ENCODE results near the gene ADK. TPM values are rescaled to one million over a fixed set of nuclear protein-coding genes. Genes with fewer than 3 reads are reported as not detected.
"Not testable (repeated sequence)": the region's sequence is repeated elsewhere in the genome, so short reads cannot be mapped to it uniquely, and the experiment has no call there.

ADK gene
- total and polyA plus RNA-seq, 2 experiments from 2014 or later = 39.9 to 53.0 TPM

GRCh38 chr10:74146980-74147379 lies 4.0 kb upstream of the ADK start:
- not testable (repeated sequence) for H3F3A ChIP-seq (replicated peaks; ENCODE audit: low read depth); H3K4me3 Mint-ChIP-seq; H3K36me3 ChIP-seq (ENCODE audit: insufficient read depth); H3K4me1 ChIP-seq (ENCODE audit: insufficient read depth); H3K27ac Mint-ChIP-seq; H3K27ac ChIP-seq (ENCODE audit: low read depth); H3K4me3 ChIP-seq; H3K4me2 ChIP-seq; H3K36me3 Mint-ChIP-seq (ENCODE audit: low read depth); H2AFZ ChIP-seq; H3K27me3 ChIP-seq (ENCODE audit: insufficient read depth); DNase-seq (ENCODE audit: low spot score); ATAC-seq; H3K4me1 Mint-ChIP-seq; H3K27me3 Mint-ChIP-seq (ENCODE audit: insufficient read depth, low read depth, poor library complexity); H3K9me2 ChIP-seq (ENCODE audit: insufficient read depth); H4K20me1 ChIP-seq (replicated peaks; ENCODE audit: insufficient read depth); H3K9me3 Mint-ChIP-seq
- peaks cover 81% of the 10 kb centered on the region for H3K79me2 ChIP-seq (replicated peaks; ENCODE audit: insufficient read depth)

GRCh38 chr10:74150204-74150989 lies 624 bp upstream of the ADK start, which contains the start of gene AP3M1:
Gene AP3M1, minus strand, starts transcription at chr10:74150828. Its CDS starts 12,449 bp downstream, at chr10:74138379.
- Mint-ChIP-seq H3K36me3 (ENCODE audit: low read depth) (peaks cover 3% of the 10 kb centered on the region; the same call in 1 of the 3 replicates), H3K4me1 (peaks cover 22% of the 10 kb centered on the region), H3K27me3 (ENCODE audit: insufficient read depth, low read depth, poor library complexity) (peaks cover 3% of the 10 kb centered on the region), H3K27ac (no peak within 1 kb of the TSS; the same call in 1 of the 2 replicates), H3K9me3 (no peaks in the 10 kb centered on the region), H3K4me3 (no peak within 1 kb of the TSS)
- H4K20me1 ChIP-seq (replicated peaks; ENCODE audit: insufficient read depth) = peaks cover 7% of the 10 kb centered on the region; the same call in 1 of the 2 replicates
- H3K4me3 ChIP-seq = peak within 1 kb of the TSS; percentile 76
- H3K79me2 ChIP-seq (replicated peaks; ENCODE audit: insufficient read depth) = peaks cover 89% of the 10 kb centered on the region
- H3F3A ChIP-seq (replicated peaks; ENCODE audit: low read depth) = no peaks in the 10 kb centered on the region
- peak within 1 kb of the TSS; percentile 11 for H2AFZ ChIP-seq
- no peaks in the 10 kb centered on the region for H3K9me2 ChIP-seq (ENCODE audit: insufficient read depth)
- H3K4me2 ChIP-seq = peak within 1 kb of the TSS; percentile 92
- peak within 1 kb of the TSS; percentile 81 for H3K27ac ChIP-seq (ENCODE audit: low read depth)
- DNase-seq (ENCODE audit: low spot score) = peak; percentile 97
- H3K4me1 ChIP-seq (ENCODE audit: insufficient read depth) = peaks cover 20% of the 10 kb centered on the region
- H3K36me3 ChIP-seq (ENCODE audit: insufficient read depth) = no peaks in the 10 kb centered on the region
- ATAC-seq = peak; percentile 81
- no peaks in the 10 kb centered on the region for H3K27me3 ChIP-seq (ENCODE audit: insufficient read depth)
- TF ChIP-seq STAT1 (IDR thresholded peaks at IDR 0.05; ENCODE audit: unreplicated experiment) (no peak), CREB1 (CRISPR knock-in tag; IDR thresholded peaks at IDR 0.05; ENCODE audit: low read depth) (no peak; the same call in 1 of the 2 replicates), ZNF462 (CRISPR knock-in tag; IDR thresholded peaks at IDR 0.05) (no peak), CTCF (conservative IDR thresholded peaks at IDR 0.05; ENCODE audit: low read depth in 2 of 2) (no peak), EZH2phosphoT487 (IDR thresholded peaks at IDR 0.05; ENCODE audit: unreplicated experiment) (no peak), ETS1 (IDR thresholded peaks at IDR 0.05) (no peak), JUNB (IDR thresholded peaks at IDR 0.05; ENCODE audit: unreplicated experiment) (no peak), POLR2AphosphoS5 (IDR thresholded peaks at IDR 0.05; ENCODE audit: low read depth) (no peak; the same call in 1 of the 2 replicates), ZNF114 (CRISPR knock-in tag; IDR thresholded peaks at IDR 0.05) (no peak), NANOG (IDR thresholded peaks at IDR 0.05; ENCODE audit: borderline replicate concordance) (no peak)
